Glutamatergic neuron (in vitro differentiated cells): Measurements from ENCODE around the gene TRIM8. TPM values are rescaled to one million over a fixed set of nuclear protein-coding genes. Genes with fewer than 3 reads are reported as not detected.

Experiments
- DNase-seq: peaks from one replicate; pipeline ENCODE4 v3.0.0; 2022
- H3K27ac Mint-ChIP-seq: one replicate; pipeline ENCODE4 v1.8.0; 2020; ENCODE audit warnings: mild to moderate bottlenecking, mixed read lengths, inconsistent platforms; ENCODE audit not compliant: unreplicated experiment
- H3K27me3 Mint-ChIP-seq: one replicate; pipeline ENCODE4 v1.8.0; 2020; ENCODE audit warnings: mild to moderate bottlenecking, moderate library complexity, mixed read lengths, inconsistent platforms; ENCODE audit not compliant: unreplicated experiment
- H3K36me3 Mint-ChIP-seq: one replicate; pipeline ENCODE4 v1.8.0; 2020; ENCODE audit warnings: mild to moderate bottlenecking, mixed read lengths, inconsistent platforms; ENCODE audit not compliant: unreplicated experiment
- H3K4me1 Mint-ChIP-seq: one replicate; pipeline ENCODE4 v1.8.0; 2020; ENCODE audit warnings: mild to moderate bottlenecking, low read depth, mixed read lengths, inconsistent platforms; ENCODE audit not compliant: unreplicated experiment
- H3K4me3 Mint-ChIP-seq: one replicate; pipeline ENCODE4 v1.8.0; 2020; ENCODE audit warnings: mild to moderate bottlenecking, mixed read lengths, inconsistent platforms; ENCODE audit not compliant: unreplicated experiment
- H3K9me3 Mint-ChIP-seq: one replicate; pipeline ENCODE4 v1.8.0; 2020; ENCODE audit warnings: mild to moderate bottlenecking, moderate library complexity, mixed read lengths, inconsistent platforms; ENCODE audit not compliant: unreplicated experiment
- total RNA-seq: library from RNA; stranded (reverse); fragmentation: NEBNext Ultra II Directional; extraction: Animal tissue kit (Norgen Biotek cat#: 25700); gene quantifications from one replicate; pipeline ENCODE4 v1.2.1, GENCODE V29; 2021; ENCODE audit not compliant: unreplicated experiment
- TF ChIP-seq, protein P1 (sequence below): fragments of 200-600 bp; sonication (generic); IDR thresholded peaks from one replicate; pipeline ENCODE4 v1.5.0; 2021; ENCODE audit not compliant: partially characterized antibody, unreplicated experiment

Gene TRIM8
- total RNA-seq, 1 donor from 2014 or later: 74.8 TPM

DNA sequence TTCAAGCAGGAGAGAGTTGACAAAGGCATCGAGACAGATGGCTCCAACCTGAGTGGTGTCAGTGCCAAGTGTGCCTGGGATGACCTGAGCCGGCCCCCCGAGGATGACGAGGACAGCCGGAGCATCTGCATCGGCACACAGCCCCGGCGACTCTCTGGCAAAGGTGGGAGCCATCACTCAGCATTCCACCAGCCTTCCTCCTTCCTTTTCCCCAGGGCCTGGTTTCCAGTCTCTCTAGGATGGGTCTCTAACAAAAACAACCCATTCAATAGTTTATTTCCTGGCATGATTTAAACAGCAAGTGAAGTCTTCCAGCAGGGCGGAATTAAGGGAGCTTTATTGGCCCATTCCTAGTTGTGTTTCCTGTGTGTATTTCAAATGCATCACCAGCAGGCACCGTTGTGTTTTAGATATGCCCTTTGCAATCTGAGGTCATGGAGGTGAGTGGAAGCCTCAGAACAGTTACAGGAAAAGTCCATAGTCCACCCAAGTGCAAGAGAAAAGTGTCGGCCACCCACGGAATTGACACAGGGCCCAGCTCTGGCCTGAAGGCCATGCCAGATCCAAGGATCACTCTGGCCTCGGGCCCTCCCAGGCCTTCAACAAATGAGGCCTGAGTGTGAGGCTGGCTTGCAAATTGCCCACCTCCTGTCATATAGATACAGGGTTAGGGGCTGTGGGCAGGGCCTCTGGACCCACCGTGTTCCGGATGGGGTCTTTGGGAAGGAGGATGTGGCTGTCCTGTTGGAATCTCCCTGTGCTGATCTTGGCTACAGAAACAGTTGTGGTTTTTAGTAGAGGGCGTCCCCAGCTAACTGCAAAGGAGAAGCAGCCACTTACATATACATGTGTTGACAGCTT is 46.9 kb upstream of the TRIM8 start:
- H3K27ac Mint-ChIP-seq: no peak overlapping the region
- no peak overlapping the region for H3K4me3 Mint-ChIP-seq
- TF ChIP-seq, protein P1, sequence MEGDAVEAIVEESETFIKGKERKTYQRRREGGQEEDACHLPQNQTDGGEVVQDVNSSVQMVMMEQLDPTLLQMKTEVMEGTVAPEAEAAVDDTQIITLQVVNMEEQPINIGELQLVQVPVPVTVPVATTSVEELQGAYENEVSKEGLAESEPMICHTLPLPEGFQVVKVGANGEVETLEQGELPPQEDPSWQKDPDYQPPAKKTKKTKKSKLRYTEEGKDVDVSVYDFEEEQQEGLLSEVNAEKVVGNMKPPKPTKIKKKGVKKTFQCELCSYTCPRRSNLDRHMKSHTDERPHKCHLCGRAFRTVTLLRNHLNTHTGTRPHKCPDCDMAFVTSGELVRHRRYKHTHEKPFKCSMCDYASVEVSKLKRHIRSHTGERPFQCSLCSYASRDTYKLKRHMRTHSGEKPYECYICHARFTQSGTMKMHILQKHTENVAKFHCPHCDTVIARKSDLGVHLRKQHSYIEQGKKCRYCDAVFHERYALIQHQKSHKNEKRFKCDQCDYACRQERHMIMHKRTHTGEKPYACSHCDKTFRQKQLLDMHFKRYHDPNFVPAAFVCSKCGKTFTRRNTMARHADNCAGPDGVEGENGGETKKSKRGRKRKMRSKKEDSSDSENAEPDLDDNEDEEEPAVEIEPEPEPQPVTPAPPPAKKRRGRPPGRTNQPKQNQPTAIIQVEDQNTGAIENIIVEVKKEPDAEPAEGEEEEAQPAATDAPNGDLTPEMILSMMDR: no peak
- H3K4me1 Mint-ChIP-seq: peaks cover 7% of the 10 kb centered on the region
- peaks cover 5% of the 10 kb centered on the region for H3K9me3 Mint-ChIP-seq
- DNase-seq: no peak
- peaks cover 9% of the 10 kb centered on the region for H3K27me3 Mint-ChIP-seq
- H3K36me3 Mint-ChIP-seq: peaks cover 9% of the 10 kb centered on the region

GRCh38 chr10:102598243-102598642 is 46.0 kb upstream of the TRIM8 start:
- DNase-seq: no peak
- Mint-ChIP-seq H3K36me3 (peaks cover 9% of the 10 kb centered on the region), H3K9me3 (peaks cover 5% of the 10 kb centered on the region), H3K27me3 (peaks cover 9% of the 10 kb centered on the region), H3K27ac (no peak overlapping the region), H3K4me3 (no peak overlapping the region), H3K4me1 (peaks cover 7% of the 10 kb centered on the region)
- TF ChIP-seq, protein P1: no peak

- Mint-ChIP-seq H3K4me1 (peaks cover 7% of the 10 kb centered on the region), H3K4me3 (no peak overlapping the region), H3K27ac (no peak overlapping the region), H3K9me3 (peaks cover 7% of the 10 kb centered on the region), H3K27me3 (peaks cover 7% of the 10 kb centered on the region), H3K36me3 (peaks cover 9% of the 10 kb centered on the region)
- no peak for DNase-seq
- TF ChIP-seq, protein P1: no peak
Observed at GRCh38 chr10:102599565-102600327, 44.5 kb upstream of the TRIM8 start.

DNA sequence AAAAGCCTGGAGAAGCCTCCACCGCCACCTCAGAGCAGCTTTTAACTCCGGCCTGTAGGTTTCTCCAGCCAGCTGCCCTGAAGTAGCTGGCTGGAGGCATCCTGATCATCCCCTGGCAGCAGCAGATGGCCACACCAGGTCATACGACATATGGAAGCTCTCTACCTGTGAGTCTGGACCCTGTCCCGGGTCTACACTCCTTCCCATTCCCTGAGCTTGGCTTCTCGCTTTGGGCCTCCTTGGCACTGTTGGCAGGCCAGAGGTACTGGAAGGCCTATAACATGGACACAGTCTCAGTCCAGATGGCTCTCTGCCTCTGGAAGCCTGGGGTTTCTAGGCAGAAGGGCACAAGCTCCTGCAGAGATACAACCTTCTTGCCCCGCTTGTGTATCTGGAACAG is 43.5 kb upstream of the TRIM8 start:
- Mint-ChIP-seq H3K4me3 (no peak overlapping the region), H3K9me3 (peaks cover 7% of the 10 kb centered on the region), H3K4me1 (peaks cover 7% of the 10 kb centered on the region), H3K36me3 (peaks cover 9% of the 10 kb centered on the region), H3K27me3 (peaks cover 3% of the 10 kb centered on the region), H3K27ac (peak overlapping the region; percentile 45)
- DNase-seq: no peak
- TF ChIP-seq, protein P1: no peak
